ENCODE results near the gene LAMB1. TPM values are rescaled to one million over a fixed set of nuclear protein-coding genes. Genes with fewer than 3 reads are reported as not detected.
A peak's percentile ranks its signal among the peaks of the same experiment; 100 is the strongest.

The LAMB1 gene
- total and polyA plus RNA-seq, 2 of the 13 experiments (the other 11 are each of a cell fraction or from before 2014, with no cell fraction given): 109 to 124 TPM

GRCh38 chr7:108002726-108003598 is at the start of gene LAMB1 (continued):
- 0 out of 2 replicates have a peak, but pooled peaks have one; percentile 10 for TF ChIP-seq ZNF512B (CRISPR knock-in tag; IDR thresholded peaks at IDR 0.05; ENCODE audit: borderline replicate concordance)
- TF ChIP-seq, protein P1, sequence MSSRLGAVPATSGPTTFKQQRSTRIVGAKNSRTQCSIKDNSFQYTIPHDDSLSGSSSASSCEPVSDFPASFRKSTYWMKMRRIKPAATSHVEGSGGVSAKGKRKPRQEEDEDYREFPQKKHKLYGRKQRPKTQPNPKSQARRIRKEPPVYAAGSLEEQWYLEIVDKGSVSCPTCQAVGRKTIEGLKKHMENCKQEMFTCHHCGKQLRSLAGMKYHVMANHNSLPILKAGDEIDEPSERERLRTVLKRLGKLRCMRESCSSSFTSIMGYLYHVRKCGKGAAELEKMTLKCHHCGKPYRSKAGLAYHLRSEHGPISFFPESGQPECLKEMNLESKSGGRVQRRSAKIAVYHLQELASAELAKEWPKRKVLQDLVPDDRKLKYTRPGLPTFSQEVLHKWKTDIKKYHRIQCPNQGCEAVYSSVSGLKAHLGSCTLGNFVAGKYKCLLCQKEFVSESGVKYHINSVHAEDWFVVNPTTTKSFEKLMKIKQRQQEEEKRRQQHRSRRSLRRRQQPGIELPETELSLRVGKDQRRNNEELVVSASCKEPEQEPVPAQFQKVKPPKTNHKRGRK (CRISPR knock-in tag; IDR thresholded peaks at IDR 0.05): no peak
- TF ChIP-seq DMTF1 (CRISPR knock-in tag; IDR thresholded peaks at IDR 0.05): 0 out of 2 replicates have a peak, but pooled peaks have one; percentile 17
- TF ChIP-seq RORA (CRISPR knock-in tag; IDR thresholded peaks at IDR 0.05): no peak
- 0 out of 2 replicates have a peak, but pooled peaks have one; percentile 18 for TF ChIP-seq HNRNPUL1 (IDR thresholded peaks at IDR 0.05; ENCODE audit: low read depth, low read length)
- TF ChIP-seq HDAC2 (CRISPR knock-in tag; IDR thresholded peaks at IDR 0.05): 0 out of 2 replicates have a peak, but pooled peaks have one; percentile 18
- 0 out of 2 replicates have a peak, but pooled peaks have one; percentile 25 for TF ChIP-seq FIP1L1 (IDR thresholded peaks at IDR 0.05; ENCODE audit: borderline replicate concordance, insufficient read depth, low read depth, low read length)
- no peak for TF ChIP-seq ZNF282 (IDR thresholded peaks at IDR 0.05; ENCODE audit: partially characterized antibody)
- no peak for TF ChIP-seq POLR2AphosphoS2 (IDR thresholded peaks at IDR 0.05; ENCODE audit: low read depth, low read length)
- TF ChIP-seq, protein P2, sequence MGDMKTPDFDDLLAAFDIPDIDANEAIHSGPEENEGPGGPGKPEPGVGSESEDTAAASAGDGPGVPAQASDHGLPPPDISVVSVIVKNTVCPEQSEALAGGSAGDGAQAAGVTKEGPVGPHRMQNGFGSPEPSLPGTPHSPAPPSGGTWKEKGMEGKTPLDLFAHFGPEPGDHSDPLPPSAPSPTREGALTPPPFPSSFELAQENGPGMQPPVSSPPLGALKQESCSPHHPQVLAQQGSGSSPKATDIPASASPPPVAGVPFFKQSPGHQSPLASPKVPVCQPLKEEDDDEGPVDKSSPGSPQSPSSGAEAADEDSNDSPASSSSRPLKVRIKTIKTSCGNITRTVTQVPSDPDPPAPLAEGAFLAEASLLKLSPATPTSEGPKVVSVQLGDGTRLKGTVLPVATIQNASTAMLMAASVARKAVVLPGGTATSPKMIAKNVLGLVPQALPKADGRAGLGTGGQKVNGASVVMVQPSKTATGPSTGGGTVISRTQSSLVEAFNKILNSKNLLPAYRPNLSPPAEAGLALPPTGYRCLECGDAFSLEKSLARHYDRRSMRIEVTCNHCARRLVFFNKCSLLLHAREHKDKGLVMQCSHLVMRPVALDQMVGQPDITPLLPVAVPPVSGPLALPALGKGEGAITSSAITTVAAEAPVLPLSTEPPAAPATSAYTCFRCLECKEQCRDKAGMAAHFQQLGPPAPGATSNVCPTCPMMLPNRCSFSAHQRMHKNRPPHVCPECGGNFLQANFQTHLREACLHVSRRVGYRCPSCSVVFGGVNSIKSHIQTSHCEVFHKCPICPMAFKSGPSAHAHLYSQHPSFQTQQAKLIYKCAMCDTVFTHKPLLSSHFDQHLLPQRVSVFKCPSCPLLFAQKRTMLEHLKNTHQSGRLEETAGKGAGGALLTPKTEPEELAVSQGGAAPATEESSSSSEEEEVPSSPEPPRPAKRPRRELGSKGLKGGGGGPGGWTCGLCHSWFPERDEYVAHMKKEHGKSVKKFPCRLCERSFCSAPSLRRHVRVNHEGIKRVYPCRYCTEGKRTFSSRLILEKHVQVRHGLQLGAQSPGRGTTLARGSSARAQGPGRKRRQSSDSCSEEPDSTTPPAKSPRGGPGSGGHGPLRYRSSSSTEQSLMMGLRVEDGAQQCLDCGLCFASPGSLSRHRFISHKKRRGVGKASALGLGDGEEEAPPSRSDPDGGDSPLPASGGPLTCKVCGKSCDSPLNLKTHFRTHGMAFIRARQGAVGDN (CRISPR knock-in tag; IDR thresholded peaks at IDR 0.05): peak; percentile 71
- TF ChIP-seq IRF2 (CRISPR knock-in tag; IDR thresholded peaks at IDR 0.05): 0 out of 2 replicates have a peak, but pooled peaks have one; percentile 21
- peak; percentile 64; the same call in 1 of the 2 replicates for TF ChIP-seq ZBTB7A (CRISPR knock-in tag; IDR thresholded peaks at IDR 0.05)
- 0 out of 2 replicates have a peak, but pooled peaks have one; percentile 4 for TF ChIP-seq ZNF557 (CRISPR knock-in tag; IDR thresholded peaks at IDR 0.05)
- TF ChIP-seq NFYC (CRISPR knock-in tag; IDR thresholded peaks at IDR 0.05): no peak
- 0 out of 2 replicates have a peak, but pooled peaks have one; percentile 55 for TF ChIP-seq ZNF224 (CRISPR knock-in tag; IDR thresholded peaks at IDR 0.05)
- TF ChIP-seq BATF2 (CRISPR knock-in tag; IDR thresholded peaks at IDR 0.05): no peak

Measured in HepG2 (cell line).